GM21786 (cell line): Measurements from ENCODE around the gene KDELR3.

ENCODE experiments used
- ATAC-seq: cut with Tn5 transposase; IDR thresholded peaks from one replicate; pipeline ENCODE4 v1.9.1; 2021; ENCODE audit not compliant: unreplicated experiment

The KDELR3 gene

DNA sequence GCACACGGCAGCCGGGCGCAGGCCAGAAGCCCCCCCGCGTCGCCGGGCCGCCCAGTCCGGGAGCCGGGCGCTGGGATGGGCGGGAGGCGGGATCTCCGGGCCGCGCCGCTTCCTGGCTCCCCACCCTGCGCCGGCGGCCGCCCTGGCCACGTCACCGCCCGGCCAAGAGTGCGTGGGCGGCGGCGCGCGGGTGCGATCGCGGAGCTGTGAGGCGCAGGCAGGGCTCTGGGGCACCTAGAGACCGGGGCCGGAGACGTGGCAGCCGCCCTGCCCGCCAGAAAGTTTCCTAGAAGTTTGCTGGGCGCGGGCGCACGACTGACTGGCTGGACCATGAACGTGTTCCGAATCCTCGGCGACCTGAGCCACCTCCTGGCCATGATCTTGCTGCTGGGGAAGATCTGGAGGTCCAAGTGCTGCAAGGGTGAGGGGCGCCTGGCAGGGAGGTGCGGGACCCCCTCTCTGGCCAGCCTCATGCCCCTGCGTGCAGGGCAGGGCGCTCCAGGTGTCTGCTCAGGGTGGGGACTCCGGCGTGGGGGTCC, at the start of gene KDELR3:
Gene KDELR3, plus strand, starts transcription at position 193 of the 539 bp plus-strand sequence. Its CDS starts 138 bp downstream, at position 331.
- no peak for ATAC-seq

DNA sequence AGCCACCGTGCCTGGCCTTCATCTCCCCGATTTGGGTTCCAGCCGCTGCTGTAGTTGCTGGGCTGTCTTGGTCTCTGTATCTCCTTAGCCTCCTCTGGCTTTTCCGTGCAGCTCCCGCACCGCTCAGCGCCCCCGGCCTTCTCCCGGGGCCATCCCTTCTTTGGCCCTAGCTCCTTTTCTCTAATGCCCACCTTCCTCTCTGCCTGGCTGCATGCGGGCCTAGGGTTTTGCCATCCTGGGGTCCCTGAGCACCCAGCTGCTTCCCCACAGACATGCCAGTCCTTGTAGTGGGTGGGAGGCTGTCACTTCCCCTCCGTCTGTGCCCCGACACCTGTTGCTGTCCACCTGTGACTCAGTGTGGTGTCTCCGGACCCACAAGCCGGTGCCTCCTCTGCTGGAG, 49.3 kb upstream of the KDELR3 start:
- ATAC-seq = no peak

DNA sequence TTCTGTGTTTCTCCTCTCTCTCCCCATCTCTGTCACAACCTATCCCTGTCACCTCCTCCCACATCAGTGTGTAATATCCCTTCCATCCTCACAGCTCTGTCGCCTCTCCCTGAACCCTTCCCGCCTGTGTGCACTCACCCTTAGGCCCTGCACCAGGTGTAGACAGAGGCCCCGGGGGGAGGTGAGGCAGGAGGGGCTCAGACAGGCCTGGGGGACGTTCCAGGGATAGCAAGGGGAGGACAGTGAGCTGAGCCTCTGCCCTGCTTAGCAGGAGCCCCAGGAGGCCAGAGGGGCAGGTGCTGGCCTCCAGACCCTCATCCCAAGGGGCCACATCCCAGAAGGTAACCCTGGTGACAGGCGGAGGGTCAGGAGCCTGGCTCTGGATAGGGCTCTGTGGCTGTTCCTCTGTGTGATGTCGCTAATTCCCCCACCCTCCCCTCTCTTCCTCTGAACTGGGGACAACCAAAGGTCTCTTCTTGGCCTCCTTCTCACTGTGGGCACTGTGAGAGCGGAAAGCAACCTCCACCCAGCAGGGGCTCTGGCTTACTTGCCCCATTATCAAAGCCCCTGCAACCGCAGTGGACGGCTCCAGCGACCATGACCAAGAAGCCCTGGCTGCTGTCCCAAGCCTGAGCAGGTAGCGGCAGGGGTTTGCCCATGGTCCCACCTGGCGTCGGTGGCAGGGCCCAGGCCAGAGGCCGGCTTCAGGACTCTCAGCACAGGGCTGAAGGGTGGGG, 48.6 kb upstream of the KDELR3 start:
- ATAC-seq = no peak

DNA sequence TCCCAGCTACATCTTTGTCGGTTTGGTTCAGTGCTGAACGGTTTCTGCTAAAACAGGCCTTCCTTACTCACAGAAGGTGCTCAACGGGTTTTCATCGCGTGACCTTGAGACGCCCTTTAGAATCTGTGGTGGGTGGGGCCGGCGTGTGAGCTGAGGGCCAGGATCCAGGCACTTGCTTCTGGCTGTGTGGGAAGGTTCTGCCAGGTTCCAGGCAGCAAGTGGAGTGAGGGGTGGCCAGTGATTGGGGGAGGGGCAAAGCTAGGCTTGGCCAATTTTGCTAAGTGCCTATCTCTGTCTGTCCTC, 48.1 kb upstream of the KDELR3 start:
- ATAC-seq = no peak

DNA sequence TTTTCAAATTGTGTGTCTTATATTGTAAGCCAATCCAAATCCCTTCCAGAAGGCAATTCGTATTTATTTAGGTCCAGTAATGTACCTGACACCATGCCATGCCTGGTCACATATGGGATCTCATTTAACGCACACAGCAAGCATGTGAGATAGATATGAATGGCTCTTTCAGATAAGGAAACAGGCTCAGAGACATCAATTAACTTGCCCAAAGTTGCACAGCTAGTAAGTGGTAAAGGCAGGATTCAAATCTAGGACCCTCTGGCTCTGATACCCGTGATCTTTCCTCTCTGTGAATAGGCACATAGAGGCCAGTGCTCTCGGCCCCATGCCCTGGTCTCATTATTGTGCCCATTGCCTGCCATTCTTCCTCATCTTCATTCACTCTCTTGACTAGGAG, 47.2 kb upstream of the KDELR3 start:
- no peak for ATAC-seq

DNA sequence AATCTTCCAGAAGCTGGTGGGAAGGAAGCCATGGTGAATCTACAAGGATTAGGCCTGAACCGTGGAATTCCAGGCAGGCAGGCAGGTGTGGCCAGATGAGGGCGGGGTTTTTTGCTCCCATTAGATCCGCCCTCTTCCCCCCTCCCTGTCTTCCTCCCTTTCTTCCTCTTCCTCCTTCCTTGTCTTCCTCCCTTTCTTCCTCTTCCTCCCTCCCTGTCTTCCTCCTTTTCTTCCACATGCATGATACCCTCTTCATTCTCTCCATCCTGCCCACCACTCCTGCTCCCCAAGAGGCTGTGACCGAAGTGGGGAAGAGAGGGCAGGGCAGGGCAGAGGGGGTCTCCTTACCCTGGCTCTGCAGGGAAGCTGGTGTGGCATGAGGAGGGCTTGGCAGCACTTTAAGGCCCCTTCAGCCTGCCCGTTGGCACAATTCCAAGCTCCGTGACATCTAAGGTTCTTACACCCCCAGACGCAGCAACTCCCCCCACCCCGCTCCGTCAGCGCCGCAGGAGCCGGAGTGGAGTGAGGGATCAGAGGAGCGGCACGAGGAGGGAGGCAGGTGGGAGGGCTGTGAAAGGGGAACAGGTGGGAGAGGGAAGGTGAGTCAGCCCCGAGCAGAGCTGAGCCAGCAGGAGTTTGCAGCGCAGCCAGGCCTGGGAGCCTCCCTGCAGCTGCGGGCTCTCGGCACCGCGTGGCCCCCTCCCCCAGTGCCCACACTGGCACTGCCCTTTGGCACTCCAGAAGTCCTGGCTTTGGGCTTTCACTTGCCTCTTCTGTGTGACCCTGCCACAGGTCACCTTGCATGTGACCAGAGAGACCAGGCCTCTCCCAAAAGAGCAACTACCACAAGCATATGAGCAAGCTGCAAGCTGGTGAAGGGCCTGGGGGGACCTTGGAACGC, 45.0 kb upstream of the KDELR3 start:
- ATAC-seq = no peak

DNA sequence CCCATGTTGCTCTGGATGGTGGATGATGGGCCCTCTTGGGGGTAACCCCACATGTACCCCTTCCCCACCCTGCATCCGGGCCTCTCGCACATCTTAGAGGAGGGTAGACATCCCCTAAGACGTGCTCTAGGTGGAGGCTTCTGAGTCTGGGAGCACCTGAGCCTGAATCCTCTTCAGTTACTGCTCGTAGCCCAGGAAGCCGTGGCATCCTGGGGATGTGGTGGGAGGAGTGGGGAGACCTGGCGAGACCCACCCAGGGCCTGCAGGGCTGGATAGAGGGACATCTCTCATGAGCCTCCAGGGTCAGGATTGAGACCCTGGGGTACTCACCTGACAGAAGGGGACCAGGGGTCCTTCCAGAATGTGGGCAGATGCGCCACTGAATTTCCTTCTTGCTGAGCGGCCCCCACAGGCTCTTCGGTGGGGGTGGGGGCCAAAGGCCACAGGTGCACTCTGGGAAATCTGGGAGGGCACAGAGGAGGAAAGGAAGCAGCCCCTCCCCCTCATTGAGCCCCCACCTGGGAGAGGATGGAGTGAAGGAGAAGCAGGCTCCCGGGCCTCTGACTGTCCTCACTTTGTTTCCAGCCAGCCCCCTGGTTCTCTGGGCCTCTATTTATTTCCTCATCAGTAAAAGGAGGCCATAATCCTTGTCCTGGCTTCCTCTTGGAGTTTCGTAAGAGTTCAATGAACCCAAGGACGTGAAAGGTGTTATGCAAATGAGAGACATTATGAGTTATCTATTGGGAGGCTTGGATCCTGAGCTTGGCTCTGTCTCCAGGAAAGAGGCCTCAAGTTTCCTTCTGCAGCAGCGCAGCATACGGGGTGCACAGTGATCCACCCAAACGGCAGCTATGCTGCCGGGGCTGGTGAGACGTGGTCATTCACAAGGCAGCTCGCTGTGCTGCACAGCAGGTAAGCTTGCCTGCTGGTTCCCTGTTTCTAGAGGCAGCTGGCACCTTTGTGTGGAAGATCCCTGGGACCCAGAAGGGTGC, 44.1 kb upstream of the KDELR3 start:
- no peak for ATAC-seq

DNA sequence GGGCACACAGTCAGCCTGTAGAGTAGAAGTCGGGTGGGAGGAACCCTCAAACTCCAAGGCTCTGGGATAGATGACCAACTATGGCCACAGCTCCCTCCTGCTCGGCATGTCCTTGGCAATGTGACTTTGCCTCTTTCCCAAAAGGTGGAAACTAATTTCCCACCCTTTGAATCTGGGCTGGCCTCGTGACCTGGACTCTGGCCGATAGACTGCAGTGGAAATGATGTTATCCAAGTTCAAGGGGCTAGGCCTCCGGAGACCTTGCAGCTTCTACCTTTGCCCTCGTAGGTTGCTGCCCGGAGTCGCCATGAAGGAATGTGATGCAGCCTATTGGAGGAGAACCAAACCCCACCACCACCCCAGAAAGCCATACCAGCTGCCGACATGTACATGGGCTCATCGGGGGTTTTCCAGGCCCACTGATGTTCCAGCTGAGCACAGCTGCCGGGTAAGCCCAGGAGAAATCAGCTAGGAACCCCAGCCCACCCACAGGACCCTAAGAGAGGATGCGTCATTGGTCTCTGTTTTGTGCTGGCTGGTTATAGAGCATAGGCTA, 43.3 kb upstream of the KDELR3 start:
- no peak for ATAC-seq

DNA sequence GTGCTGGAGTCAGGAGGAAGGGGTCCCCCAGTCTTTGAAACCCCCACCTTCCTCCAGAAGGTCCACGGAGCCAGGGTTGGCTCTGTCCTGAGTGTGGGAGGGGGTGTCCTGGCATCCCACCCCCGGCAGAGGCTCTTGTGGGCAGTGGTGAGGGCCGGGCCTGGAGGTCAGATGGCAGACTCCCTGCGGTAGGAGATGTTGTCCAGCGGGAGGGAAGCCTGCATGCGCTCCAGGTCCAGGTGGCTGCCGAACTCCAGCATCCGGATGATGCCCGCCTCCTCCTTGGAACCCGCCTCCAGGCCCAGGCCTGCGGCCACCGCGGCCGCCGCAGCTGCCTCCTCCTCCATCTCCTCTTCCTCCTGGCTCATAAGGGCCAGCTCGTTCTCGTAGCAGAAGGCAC, 41.3 kb upstream of the KDELR3 start:
- ATAC-seq = no peak

DNA sequence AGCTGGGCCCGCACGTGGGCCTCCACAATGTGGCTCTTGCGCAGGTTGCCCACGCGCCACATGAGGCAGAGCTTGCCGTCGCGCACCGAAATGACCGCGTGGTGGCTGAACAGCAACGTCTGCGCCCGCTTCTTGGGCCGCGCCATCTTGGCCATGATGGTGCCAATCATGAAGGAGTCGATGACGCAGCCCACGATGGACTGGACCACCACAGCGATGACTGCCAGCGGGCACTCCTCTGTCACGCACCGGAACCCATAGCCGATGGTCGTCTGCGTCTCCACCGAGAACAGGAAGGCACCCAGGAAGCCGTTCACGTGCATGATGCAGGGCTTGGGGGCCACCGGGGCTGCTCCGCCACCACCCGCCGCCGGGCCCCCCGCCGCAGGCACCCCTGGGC, 40.4 kb upstream of the KDELR3 start:
- no peak for ATAC-seq

DNA sequence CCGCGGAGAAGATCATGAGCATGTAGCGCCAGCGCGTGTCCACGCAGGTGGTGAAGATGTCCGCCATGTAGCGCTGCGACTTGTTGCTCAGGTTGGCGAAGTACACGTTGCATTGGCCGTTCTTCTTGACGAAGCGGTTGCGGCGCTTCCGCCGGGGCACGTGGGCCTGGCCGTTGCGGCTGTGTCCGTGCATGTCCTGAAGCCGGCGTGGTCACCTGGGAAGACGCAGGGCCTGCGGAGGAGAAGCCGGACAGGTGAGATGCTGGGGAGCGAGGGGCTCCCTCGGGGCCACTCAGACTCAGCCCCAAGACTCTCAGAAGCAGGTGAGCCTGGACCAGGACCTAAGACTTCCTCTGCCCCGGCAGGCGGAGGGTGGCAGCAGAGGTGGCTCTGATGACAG, 40.0 kb upstream of the KDELR3 start:
- ATAC-seq = no peak

DNA sequence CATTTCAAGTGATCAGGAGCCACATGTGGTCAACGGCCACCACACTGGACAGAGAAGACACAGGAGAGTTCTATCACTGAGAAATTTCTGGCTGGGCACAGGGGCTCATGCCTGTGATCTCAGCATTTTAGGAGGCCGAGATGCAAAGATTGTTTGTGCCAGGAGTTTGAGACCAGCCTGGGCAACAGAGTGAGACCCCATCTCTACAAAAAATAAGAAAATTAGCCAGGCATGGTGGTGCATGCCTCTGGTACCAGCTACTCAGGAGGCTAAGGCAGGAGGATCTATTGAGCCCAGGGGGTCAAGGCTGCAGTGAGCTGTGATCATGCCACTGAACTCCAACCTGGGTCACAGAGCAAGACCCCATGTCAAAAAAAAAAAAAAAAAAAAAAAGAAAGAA, 39.2 kb upstream of the KDELR3 start:
- ATAC-seq = no peak

DNA sequence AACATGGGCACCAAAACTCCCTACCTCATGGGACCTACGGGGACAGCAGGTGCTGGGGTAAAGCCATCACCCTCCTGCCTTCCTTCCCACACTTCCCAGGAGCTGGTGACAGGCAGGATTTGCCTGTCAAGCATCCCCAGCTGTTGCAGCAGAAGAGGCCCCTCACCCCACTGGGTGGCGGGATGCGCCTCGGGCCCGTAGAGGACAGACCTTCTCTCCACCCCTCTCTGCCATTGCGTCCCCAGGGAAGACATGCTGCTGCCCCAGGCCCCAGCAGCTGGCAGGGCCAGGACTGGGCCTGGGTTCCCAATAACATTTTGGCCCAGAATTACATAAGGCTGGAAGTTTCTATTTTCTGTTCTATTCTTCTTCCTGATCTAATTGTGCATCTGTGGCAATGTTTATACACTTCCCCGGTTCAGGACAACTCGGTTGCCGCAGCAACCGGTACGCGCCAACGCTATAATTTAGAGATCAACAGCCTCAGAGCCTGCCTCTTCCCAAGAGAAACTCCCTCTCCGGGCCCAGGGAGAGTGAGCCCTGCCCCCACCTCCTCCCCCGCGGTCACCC, 38.3 kb upstream of the KDELR3 start:
- ATAC-seq = no peak

DNA sequence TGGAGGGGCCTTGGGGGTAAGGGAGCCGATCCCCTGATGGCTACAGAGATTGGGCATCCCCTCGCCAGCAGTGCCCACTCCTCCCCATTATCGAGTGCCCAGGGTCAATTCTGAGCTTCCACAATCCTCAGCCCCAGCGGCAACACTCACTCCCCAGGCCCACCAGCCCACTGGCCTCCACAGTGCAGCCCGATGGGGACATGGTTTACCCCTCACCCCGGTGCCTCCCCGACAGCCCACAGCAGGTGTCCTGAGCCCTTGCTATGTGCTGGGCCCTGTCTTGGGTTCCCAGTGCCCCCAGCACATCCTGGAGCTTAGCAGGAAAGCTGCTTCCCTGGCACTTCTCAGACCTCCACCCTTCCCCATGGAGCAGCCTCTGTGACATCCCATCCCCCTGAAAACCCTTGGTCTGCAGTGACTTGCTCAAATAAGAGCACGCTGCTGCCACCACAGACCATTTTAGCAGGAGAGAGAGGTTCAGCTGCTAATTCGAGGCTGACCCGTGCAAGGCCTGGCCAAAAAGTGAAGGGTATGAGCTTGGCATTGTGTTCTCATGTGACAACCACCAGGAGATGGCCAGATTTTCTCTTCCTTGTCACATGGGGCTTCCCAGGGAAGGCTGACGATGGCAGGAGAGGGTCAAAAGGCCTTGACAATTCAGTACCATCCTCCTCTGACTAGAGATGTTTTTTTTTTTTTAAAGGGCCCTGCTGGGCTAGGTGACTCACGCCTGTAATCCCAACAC, 36.5 kb upstream of the KDELR3 start:
- no peak for ATAC-seq

DNA sequence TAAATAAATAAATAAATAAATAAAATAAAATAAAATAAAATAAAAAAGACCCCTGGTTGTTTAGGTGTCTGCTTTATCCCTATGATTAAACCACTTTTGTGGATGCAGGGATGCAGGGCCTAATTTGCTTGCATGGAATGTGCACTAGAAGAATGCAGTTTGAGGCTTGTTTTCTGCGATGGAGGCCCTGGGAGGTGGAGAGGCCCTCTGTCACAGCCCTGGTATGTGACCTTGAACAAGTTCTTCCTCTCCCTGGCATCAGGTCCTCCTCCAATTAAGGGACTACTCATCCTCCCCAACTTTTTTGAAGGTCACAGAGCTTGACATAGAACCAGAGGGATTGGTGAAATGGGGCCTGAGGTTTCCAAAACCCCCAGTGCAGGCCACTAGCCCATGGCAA, 35.6 kb upstream of the KDELR3 start:
- no peak for ATAC-seq

DNA sequence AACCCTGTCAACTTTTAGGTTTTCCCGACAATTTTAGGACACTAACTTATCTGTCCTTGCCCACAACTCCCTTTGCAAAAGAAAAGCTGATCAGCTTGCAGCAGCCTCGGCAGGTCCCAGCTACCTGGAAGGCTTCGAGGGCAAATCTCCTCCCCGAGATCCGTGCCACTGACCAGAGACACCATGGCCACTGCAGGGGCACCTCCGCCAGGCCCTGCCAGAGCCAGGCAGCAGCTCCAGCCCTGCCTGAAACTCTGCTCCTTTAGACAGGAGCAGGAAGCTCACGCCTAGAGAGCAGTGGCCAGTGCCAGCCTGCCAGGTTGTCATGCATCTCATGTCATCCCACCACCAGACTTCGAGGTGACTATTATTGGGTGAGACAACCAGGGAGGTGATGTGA, 34.0 kb upstream of the KDELR3 start:
- ATAC-seq = no peak

DNA sequence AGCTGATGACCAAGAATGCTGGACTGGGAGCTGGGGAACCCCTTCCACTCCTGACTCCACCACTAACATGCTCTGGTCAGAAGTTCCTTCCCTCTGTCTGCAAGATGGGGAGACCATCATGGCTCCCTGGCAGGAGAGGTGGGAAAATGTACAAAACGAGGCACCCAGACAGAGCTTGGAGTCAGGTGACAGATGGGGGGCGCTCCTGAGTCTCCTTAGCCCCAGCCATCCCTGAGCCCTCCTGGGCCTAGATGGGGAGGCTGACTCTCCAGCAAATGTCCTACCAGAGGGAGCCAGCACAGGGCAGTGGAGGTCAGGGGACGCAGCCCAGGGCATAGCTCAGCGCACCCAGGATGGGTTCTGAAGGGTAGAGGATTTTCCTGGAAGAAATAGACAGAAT, 32.9 kb upstream of the KDELR3 start:
- no peak for ATAC-seq

DNA sequence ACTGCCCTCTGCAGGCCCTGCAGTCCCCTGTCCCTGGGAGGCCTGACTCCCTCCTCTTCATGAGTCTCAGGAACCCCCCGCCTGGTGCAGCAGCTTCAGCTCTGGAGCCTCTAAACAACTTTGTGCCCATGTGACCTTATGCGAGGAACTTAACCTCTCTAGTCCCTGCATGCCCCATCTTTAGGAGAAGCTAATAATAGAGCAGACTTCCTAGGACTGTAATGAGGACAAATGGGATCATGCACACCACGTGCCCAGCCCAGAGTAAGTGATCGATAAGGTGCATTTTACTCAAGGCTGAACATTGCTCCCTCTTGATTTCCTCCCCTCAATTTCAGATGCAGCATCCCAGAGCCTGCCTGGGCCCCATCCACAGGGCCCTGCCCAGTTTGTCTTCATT, 31.9 kb upstream of the KDELR3 start:
- ATAC-seq = no peak

DNA sequence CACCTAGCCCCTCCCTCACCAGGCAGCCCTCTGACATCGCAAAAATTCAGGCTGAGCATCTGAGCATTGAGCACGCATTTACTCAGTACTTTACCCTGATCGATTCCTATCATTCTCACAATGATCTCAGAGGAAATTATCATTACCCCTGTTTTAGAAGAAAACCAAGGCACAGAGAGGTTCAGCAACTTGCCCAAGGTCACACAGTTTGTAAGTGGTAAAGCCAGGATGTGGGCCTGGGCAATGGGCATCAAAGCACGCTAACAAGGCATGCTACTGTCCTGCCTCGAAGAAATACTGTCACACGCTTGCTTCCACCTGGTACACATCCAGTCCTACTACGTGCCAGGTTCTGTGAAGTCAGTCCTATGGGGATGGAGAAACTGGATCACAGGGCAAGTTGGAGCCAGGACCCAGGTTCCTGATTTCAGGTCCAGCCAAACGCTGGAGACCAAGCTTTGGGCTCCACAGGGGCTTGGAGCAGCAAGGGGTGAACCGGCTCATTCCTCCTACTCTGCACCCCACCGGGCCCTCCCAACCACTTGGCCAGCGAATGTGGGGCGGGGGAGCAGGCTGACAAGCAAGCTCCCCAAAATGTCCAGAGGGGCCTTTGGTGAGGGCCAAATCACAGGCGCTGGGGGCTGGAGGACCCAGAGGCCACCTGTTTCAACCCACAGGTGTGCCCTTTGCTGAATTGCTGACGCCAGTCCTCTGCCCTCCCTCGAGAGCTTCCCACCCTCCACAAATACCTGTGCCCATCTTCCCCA, 31.1 kb upstream of the KDELR3 start:
- ATAC-seq = no peak
